ENCODE data around the gene ASB3. TPM values are rescaled to one million over a fixed set of nuclear protein-coding genes. Genes with fewer than 3 reads are reported as not detected.
"Not testable (repeated sequence)": the region's sequence is repeated elsewhere in the genome, so short reads cannot be mapped to it uniquely, and the experiment has no call there.

ASB3 gene, protein sequence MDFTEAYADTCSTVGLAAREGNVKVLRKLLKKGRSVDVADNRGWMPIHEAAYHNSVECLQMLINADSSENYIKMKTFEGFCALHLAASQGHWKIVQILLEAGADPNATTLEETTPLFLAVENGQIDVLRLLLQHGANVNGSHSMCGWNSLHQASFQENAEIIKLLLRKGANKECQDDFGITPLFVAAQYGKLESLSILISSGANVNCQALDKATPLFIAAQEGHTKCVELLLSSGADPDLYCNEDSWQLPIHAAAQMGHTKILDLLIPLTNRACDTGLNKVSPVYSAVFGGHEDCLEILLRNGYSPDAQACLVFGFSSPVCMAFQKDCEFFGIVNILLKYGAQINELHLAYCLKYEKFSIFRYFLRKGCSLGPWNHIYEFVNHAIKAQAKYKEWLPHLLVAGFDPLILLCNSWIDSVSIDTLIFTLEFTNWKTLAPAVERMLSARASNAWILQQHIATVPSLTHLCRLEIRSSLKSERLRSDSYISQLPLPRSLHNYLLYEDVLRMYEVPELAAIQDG
- total RNA-seq, result 10 to 100 TPM; 37.9 to 40.3 TPM
- polyA plus RNA-seq (2013, experiment 1 of 2), result 26.4 TPM
- polyA plus RNA-seq (2013, experiment 2 of 2), result 23.3 TPM
- long read RNA-seq, experiment 1, transcript ASB3-201 (10 exons, 2,214 nt), result major isoform, 5 of 9 reads
- long read RNA-seq, experiment 1, partial matches to known transcripts, result 2 of 9 reads
- long read RNA-seq, experiment 1, other reads (novel, unspliced or antisense), result 2 of 9 reads
- long read RNA-seq, experiment 2, transcript ASB3-202 (9 exons, 1,734 nt), result minor isoform, 5 of 79 reads
- long read RNA-seq, experiment 2, transcript ASB3-201 (10 exons, 2,214 nt), result major isoform, 50 of 79 reads
- long read RNA-seq, experiment 2, partial matches to known transcripts, result 6 of 79 reads
- long read RNA-seq, experiment 2, other reads (novel, unspliced or antisense), result 18 of 79 reads
- long read RNA-seq, experiment 3, transcript ASB3-201 (10 exons, 2,214 nt), result major isoform, 130 of 182 reads
- long read RNA-seq, experiment 3, transcript ASB3-202 (9 exons, 1,734 nt), result minor isoform, 11 of 182 reads
- long read RNA-seq, experiment 3, partial matches to known transcripts, result 8 of 182 reads
- long read RNA-seq, experiment 3, other reads (novel, unspliced or antisense), result 33 of 182 reads
- long read RNA-seq, experiment 4, transcript ASB3-202 (9 exons, 1,734 nt), result minor isoform, 9 of 67 reads
- long read RNA-seq, experiment 4, transcript ASB3-201 (10 exons, 2,214 nt), result major isoform, 43 of 67 reads
- long read RNA-seq, experiment 4, partial matches to known transcripts, result 2 of 67 reads
- long read RNA-seq, experiment 4, other reads (novel, unspliced or antisense), result 13 of 67 reads

DNA sequence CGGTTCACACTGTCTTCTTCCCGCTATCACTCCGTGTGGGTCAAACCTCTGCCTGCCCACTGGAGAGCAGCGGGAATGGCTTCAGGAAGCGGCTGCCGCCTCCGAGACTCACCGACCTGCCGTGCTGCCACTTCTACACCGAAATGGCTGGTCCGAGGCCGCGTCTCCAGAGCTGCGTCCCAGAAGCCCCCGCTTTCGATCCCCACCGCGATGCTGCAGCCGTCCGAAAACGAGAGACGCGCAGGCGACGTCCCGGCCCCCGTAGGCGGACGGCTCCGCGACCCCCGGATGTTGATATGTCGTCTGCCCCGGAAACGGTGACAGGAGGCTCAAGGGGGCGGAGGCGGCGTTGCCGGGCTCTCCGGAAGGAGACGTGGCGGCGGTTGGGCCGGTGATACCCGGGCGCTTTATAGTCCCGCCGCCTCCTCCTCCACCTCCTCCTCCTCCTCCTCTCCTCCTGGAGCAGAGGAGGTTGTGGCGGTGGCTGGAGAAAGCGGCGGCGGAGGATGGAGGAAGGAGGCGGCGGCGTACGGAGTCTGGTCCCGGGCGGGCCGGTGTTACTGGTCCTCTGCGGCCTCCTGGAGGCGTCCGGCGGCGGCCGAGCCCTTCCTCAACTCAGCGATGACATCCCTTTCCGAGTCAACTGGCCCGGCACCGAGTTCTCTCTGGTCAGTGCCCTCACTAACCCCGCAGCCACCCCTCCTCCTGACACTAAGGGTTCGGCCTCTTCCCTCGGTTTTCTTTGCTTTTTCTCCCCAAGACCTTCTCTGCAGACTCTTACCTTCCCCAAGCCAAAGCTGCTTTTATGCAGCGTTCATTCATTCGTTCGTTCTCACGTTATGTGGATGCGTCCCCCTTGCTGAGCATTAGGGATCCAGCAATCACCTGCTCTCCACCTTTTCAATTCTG is at the start of gene ASB3, which contains the start of gene ERLEC1:
TSS of gene ASB3 (minus strand) at position 249 of the 909 bp plus-strand sequence. CDS start 21,381 bp downstream, outside the sequence.
TSS of gene ERLEC1 (plus strand) at position 340 of the 909 bp plus-strand sequence. CDS start at position 507, 167 bp downstream.
- DNase-seq, result peak; percentile 98
- Mint-ChIP-seq H3K27me3 (ENCODE audit: insufficient read depth) (no peaks in the 10 kb centered on the region), H3K9me3 (no peaks in the 10 kb centered on the region), H3K4me3 (peak within 1 kb of the TSS; percentile 88), H3K27ac (peak within 1 kb of the TSS; percentile 97), H3K36me3 (ENCODE audit: low read depth) (peaks cover 13% of the 10 kb centered on the region), H3K4me1 (peaks cover 29% of the 10 kb centered on the region)
- TF ChIP-seq, protein P1, sequence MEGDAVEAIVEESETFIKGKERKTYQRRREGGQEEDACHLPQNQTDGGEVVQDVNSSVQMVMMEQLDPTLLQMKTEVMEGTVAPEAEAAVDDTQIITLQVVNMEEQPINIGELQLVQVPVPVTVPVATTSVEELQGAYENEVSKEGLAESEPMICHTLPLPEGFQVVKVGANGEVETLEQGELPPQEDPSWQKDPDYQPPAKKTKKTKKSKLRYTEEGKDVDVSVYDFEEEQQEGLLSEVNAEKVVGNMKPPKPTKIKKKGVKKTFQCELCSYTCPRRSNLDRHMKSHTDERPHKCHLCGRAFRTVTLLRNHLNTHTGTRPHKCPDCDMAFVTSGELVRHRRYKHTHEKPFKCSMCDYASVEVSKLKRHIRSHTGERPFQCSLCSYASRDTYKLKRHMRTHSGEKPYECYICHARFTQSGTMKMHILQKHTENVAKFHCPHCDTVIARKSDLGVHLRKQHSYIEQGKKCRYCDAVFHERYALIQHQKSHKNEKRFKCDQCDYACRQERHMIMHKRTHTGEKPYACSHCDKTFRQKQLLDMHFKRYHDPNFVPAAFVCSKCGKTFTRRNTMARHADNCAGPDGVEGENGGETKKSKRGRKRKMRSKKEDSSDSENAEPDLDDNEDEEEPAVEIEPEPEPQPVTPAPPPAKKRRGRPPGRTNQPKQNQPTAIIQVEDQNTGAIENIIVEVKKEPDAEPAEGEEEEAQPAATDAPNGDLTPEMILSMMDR (conservative IDR thresholded peaks at IDR 0.05), result no peak
- WGBS, 2 experiments (ENCODE audit: insufficient coverage in 1 of 2, insufficient read length in 1 of 2), result 0% methylated on average over 44 to 73 of the region's 77 CpGs
- Histone ChIP-seq H3K9me3 (ENCODE audit: control insufficient read depth, low read length) (no peaks in the 10 kb centered on the region), H3K9ac (ENCODE audit: extremely low read depth, low read length, poor library complexity, severe bottlenecking) (peak within 1 kb of the TSS; percentile 86), H3K4me1 (ENCODE audit: control insufficient read depth, insufficient read depth, low read length) (no peaks in the 10 kb centered on the region), H3K27me3 (ENCODE audit: control insufficient read depth, insufficient read depth, low read length, poor library complexity, severe bottlenecking) (no peaks in the 10 kb centered on the region), H3K36me3 (ENCODE audit: control insufficient read depth, insufficient read depth, low read length) (peaks cover 2% of the 10 kb centered on the region), H3K4me3 (ENCODE audit: low read length) (peak within 1 kb of the TSS; percentile 89), H3K27ac (ENCODE audit: low read depth, low read length) (peak within 1 kb of the TSS; percentile 75)

DNA sequence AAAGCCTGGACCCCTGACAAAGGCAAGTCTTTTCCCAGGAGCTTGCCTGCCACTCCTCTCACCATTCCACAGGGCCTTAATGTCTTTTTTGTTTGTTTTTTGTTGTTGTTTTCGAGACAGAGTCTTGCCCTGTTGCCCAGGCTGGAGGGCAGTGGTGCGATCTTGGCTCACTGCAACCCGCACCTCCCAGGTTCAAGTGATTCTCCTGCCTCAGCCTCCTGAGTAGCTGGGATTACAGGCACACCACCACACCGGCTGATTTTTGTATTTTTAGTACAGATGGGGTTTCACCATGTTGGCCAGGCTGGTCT is 43.2 kb upstream of the ASB3 start:
- H3K9ac ChIP-seq (ENCODE audit: extremely low read depth, low read length, poor library complexity, severe bottlenecking); H3K4me1 ChIP-seq (ENCODE audit: control insufficient read depth, insufficient read depth, low read length); H3K27ac Mint-ChIP-seq; H3K27me3 Mint-ChIP-seq (ENCODE audit: insufficient read depth); H3K27me3 ChIP-seq (ENCODE audit: control insufficient read depth, insufficient read depth, low read length, poor library complexity, severe bottlenecking); H3K9me3 ChIP-seq (ENCODE audit: control insufficient read depth, low read length); H3K4me3 Mint-ChIP-seq; H3K27ac ChIP-seq (ENCODE audit: low read depth, low read length); H3K4me3 ChIP-seq (ENCODE audit: low read length); H3K36me3 Mint-ChIP-seq (ENCODE audit: low read depth); H3K9me3 Mint-ChIP-seq; H3K36me3 ChIP-seq (ENCODE audit: control insufficient read depth, insufficient read depth, low read length); DNase-seq: not testable (repeated sequence)
- whole genome bisulfite sequencing, 2 experiments (ENCODE audit: insufficient coverage in 1 of 2, insufficient read length in 1 of 2), result 76 to 82% methylated on average over 4 of the region's 4 CpGs
- peaks cover 14% of the 10 kb centered on the region for H3K4me1 Mint-ChIP-seq

DNA sequence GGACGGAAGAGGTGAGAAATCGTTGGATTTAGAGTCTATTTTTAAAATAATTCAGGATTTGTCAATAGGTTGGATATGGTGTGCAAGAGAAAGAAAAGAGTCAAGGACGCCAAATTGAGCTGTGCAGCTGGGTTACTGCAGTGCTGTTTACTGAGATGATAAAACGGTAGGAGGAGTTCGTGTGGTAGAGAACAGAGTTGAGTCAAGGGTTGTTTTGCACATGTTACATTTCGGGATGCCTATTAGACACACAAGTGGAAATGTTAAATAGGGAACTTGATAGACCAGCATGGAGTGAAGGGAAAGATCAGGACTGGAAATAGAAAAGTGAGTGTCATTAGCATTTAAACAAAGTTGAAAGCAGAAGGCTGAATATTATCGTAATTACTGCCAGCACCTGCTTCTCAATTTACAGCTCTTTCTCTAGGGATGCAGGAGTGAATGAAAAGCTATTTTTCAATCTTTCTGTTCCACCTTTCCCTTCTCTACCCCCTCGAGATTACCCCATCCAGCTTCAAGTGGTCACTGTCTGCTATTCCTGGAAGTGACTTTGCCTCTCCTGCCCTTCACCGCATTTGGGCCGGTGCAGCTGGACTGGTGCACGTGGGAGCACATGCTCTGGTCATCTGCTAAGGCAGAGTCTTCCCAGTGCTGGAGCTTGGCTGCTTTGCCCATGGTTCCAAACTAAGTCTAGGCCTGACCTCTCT is 42.7 kb upstream of the ASB3 start:
- no peak for DNase-seq
- H3K9ac ChIP-seq (ENCODE audit: extremely low read depth, low read length, poor library complexity, severe bottlenecking), result no peak overlapping the region
- Mint-ChIP-seq H3K9me3 (no peaks in the 10 kb centered on the region), H3K27me3 (ENCODE audit: insufficient read depth) (no peaks in the 10 kb centered on the region), H3K36me3 (ENCODE audit: low read depth) (peaks cover 2% of the 10 kb centered on the region), H3K4me3 (no peak overlapping the region), H3K27ac (no peak overlapping the region), H3K4me1 (peaks cover 14% of the 10 kb centered on the region)
- peaks cover 5% of the 10 kb centered on the region for H3K4me1 ChIP-seq (ENCODE audit: control insufficient read depth, insufficient read depth, low read length)
- no peak overlapping the region for H3K4me3 ChIP-seq (ENCODE audit: low read length)
- no peaks in the 10 kb centered on the region for H3K27me3 ChIP-seq (ENCODE audit: control insufficient read depth, insufficient read depth, low read length, poor library complexity, severe bottlenecking)
- TF ChIP-seq, protein P1 (conservative IDR thresholded peaks at IDR 0.05), result no peak
- H3K36me3 ChIP-seq (ENCODE audit: control insufficient read depth, insufficient read depth, low read length), result no peaks in the 10 kb centered on the region
- 89 to 92% methylated on average over 11 of the region's 11 CpGs for WGBS, 2 experiments (ENCODE audit: insufficient coverage in 1 of 2, insufficient read length in 1 of 2)
- no peak overlapping the region for H3K27ac ChIP-seq (ENCODE audit: low read depth, low read length)
- no peaks in the 10 kb centered on the region for H3K9me3 ChIP-seq (ENCODE audit: control insufficient read depth, low read length)
